Left ventricle myocardium inferior (tissue), 1 donor: Measurements from ENCODE around the gene ATRN. TPM values are rescaled to one million over a fixed set of nuclear protein-coding genes. Genes with fewer than 3 reads are reported as not detected.

Experiments
- DNase-seq: peaks from one replicate; pipeline ENCODE4 v3.0.0-alpha.2; 2020
- H3K27ac ChIP-seq: fragments of 200-600 bp; replicated peaks from 2 replicates; pipeline ENCODE4 v1.8.0; 2021
- H3K27me3 ChIP-seq: fragments of 200-600 bp; 2 replicates; pipeline ENCODE4 v1.8.0; 2021; ENCODE audit warnings: low read depth
- H3K36me3 ChIP-seq: fragments of 200-600 bp; 2 replicates; pipeline ENCODE4 v1.8.0; 2021
- H3K4me1 ChIP-seq: fragments of 200-600 bp; 2 replicates; pipeline ENCODE4 v1.8.0; 2021
- H3K4me3 ChIP-seq: fragments of 200-600 bp; 2 replicates; pipeline ENCODE4 v1.8.0; 2021; ENCODE audit warnings: mild to moderate bottlenecking, moderate library complexity
- H3K9me3 ChIP-seq: fragments of 200-600 bp; replicated peaks from 2 replicates; pipeline ENCODE4 v1.8.0; 2021
- CTCF ChIP-seq: fragments of 200-600 bp; IDR thresholded peaks from 2 replicates; pipeline ENCODE4 v1.8.0; 2021; ENCODE audit warnings: antibody characterized with exemption, mild to moderate bottlenecking, borderline replicate concordance
- intact Hi-C: fragments of 100-400 bp; cut with micrococcal nuclease; formaldehyde crosslinking; loops from one replicate; pipeline ENCODE4 v1.11.0; 2022
- total RNA-seq: library from RNA; stranded (reverse); fragmentation: NEBNext Ultra II Directional; extraction: Animal tissue kit (Norgen Biotek cat#: 25700); gene quantifications from one replicate; pipeline ENCODE4 v1.2.1, GENCODE V29; 2021
- donor health status: DM: no; HTN: yes; CAD: no; lungs with severe emphysema.

ATRN gene
- total RNA-seq, 1 donor from 2014 or later, result 32.4 TPM

GRCh38 chr20:3627476-3627875 is 156.7 kb downstream of the ATRN start:
- TF ChIP-seq CTCF, result no peak
- no peaks in the 10 kb centered on the region for H3K27me3 ChIP-seq

GRCh38 chr20:3628502-3629314 is 157.9 kb downstream of the ATRN start:
- Histone ChIP-seq H3K36me3 (peaks cover 31% of the 10 kb centered on the region), H3K4me3 (no peak overlapping the region), H3K4me1 (no peaks in the 10 kb centered on the region), H3K27ac (no peak overlapping the region), H3K9me3 (no peaks in the 10 kb centered on the region), H3K27me3 (no peaks in the 10 kb centered on the region)
- TF ChIP-seq CTCF, result no peak
- no peak for DNase-seq
- intact Hi-C loops, result no loop called here

More at GRCh38 chr20:3627476-3627875, 156.7 kb downstream of the ATRN start:
- no peak overlapping the region for H3K4me3 ChIP-seq
- peaks cover 31% of the 10 kb centered on the region for H3K36me3 ChIP-seq
- DNase-seq, result no peak
- H3K9me3 ChIP-seq, result no peaks in the 10 kb centered on the region
- intact Hi-C loops, result no loop called here
- no peak overlapping the region for H3K27ac ChIP-seq
- H3K4me1 ChIP-seq, result no peaks in the 10 kb centered on the region

- Histone ChIP-seq H3K27ac (peak overlapping the region; percentile 57), H3K27me3 (no peaks in the 10 kb centered on the region), H3K36me3 (peaks cover 31% of the 10 kb centered on the region), H3K4me1 (no peaks in the 10 kb centered on the region), H3K9me3 (no peaks in the 10 kb centered on the region), H3K4me3 (no peak overlapping the region)
- no peak for DNase-seq
- TF ChIP-seq CTCF, result no peak
- intact Hi-C loops, result no loop called here
These were observed 159.1 kb downstream of the ATRN start for GRCh38 chr20:3629893-3630292.

GRCh38 chr20:3630429-3630828 is 159.6 kb downstream of the ATRN start:
- H3K4me3 ChIP-seq, result no peak overlapping the region
- H3K27ac ChIP-seq, result peak overlapping the region; percentile 57
- peaks cover 31% of the 10 kb centered on the region for H3K36me3 ChIP-seq
- H3K4me1 ChIP-seq, result no peaks in the 10 kb centered on the region
- no peaks in the 10 kb centered on the region for H3K27me3 ChIP-seq
- H3K9me3 ChIP-seq, result no peaks in the 10 kb centered on the region
- TF ChIP-seq CTCF, result no peak
- intact Hi-C loops, result no loop called here
- DNase-seq, result no peak

- Histone ChIP-seq H3K36me3 (peaks cover 31% of the 10 kb centered on the region), H3K27ac (peak overlapping the region; percentile 59), H3K9me3 (no peaks in the 10 kb centered on the region), H3K4me3 (no peak overlapping the region), H3K4me1 (no peaks in the 10 kb centered on the region), H3K27me3 (no peaks in the 10 kb centered on the region)
- intact Hi-C loops, result no loop called here
- no peak for DNase-seq
- no peak for TF ChIP-seq CTCF
These were observed 160.7 kb downstream of the ATRN start for GRCh38 chr20:3631534-3631933.
